ENCODE results near the gene TRAPPC10. TPM values are rescaled to one million over a fixed set of nuclear protein-coding genes. Genes with fewer than 3 reads are reported as not detected.
"Not testable (repeated sequence)": the region's sequence is repeated elsewhere in the genome, so short reads cannot be mapped to it uniquely, and the experiment has no call there.

Gene TRAPPC10
- polyA plus RNA-seq, 1 of the 3 experiments (the other 2 are of a cell fraction), result 17.5 TPM

GRCh38 chr21:44127827-44128226 lies 115.7 kb downstream of the TRAPPC10 start:
- CTCF ChIA-PET, result not testable (repeated sequence)

GRCh38 chr21:44133715-44134057 lies 121.6 kb downstream of the TRAPPC10 start:
- H3K79me2 ChIP-seq (ENCODE audit: insufficient read depth); POLR2A ChIA-PET; DNase-seq: not testable (repeated sequence)

More at GRCh38 chr21:44127827-44128226, 115.7 kb downstream of the TRAPPC10 start:
- H3K9ac ChIP-seq; POLR2A ChIA-PET; H3K79me2 ChIP-seq (ENCODE audit: insufficient read depth); H3K27me3 ChIP-seq (ENCODE audit: insufficient read depth); H3K9me2 ChIP-seq; H2AFZ ChIP-seq (ENCODE audit: low read depth); H3K9me3 ChIP-seq; DNase-seq; H4K20me1 ChIP-seq (ENCODE audit: insufficient read depth); H3K4me3 ChIP-seq (ENCODE audit: low read depth in 2 of 2, low read length in 1 of 2); H3K4me2 ChIP-seq; H3K27ac ChIP-seq (ENCODE audit: low read depth in 2 of 2, low read length in 1 of 2); H3F3A ChIP-seq (replicated peaks; ENCODE audit: insufficient read depth); H3K4me1 ChIP-seq (ENCODE audit: control insufficient read depth in 1 of 2, insufficient read depth in 2 of 2, low read depth in 1 of 2, low read length in 1 of 2); H3K36me3 ChIP-seq (replicated peaks in 1 of 2; ENCODE audit: control insufficient read depth in 1 of 2, insufficient read depth in 2 of 2, low read length in 1 of 2): not testable (repeated sequence)
- WGBS (ENCODE audit: low lambda C conversion rate), result no CpG with 5 or more reads among the region's 19 CpGs

GRCh38 chr21:44134732-44135131 lies 122.6 kb downstream of the TRAPPC10 start:
- H3K4me2 ChIP-seq; H3K27me3 ChIP-seq (ENCODE audit: insufficient read depth); H3K36me3 ChIP-seq (replicated peaks in 1 of 2; ENCODE audit: control insufficient read depth in 1 of 2, insufficient read depth in 2 of 2, low read length in 1 of 2); H3K9me2 ChIP-seq; H2AFZ ChIP-seq (ENCODE audit: low read depth); DNase-seq; H3K27ac ChIP-seq (ENCODE audit: low read depth in 2 of 2, low read length in 1 of 2); POLR2A ChIA-PET; H3K79me2 ChIP-seq (ENCODE audit: insufficient read depth); H3K4me1 ChIP-seq (ENCODE audit: control insufficient read depth in 1 of 2, insufficient read depth in 2 of 2, low read depth in 1 of 2, low read length in 1 of 2); H3K9ac ChIP-seq; H3F3A ChIP-seq (replicated peaks; ENCODE audit: insufficient read depth); H4K20me1 ChIP-seq (ENCODE audit: insufficient read depth); H3K9me3 ChIP-seq; CTCF ChIA-PET; H3K4me3 ChIP-seq (ENCODE audit: low read depth in 2 of 2, low read length in 1 of 2): not testable (repeated sequence)
- no CpG with 5 or more reads among the region's 8 CpGs for WGBS (ENCODE audit: low lambda C conversion rate)

More at GRCh38 chr21:44133715-44134057, 121.6 kb downstream of the TRAPPC10 start:
- H3K36me3 ChIP-seq (replicated peaks in 1 of 2; ENCODE audit: control insufficient read depth in 1 of 2, insufficient read depth in 2 of 2, low read length in 1 of 2); CTCF ChIA-PET; H3K9ac ChIP-seq; H4K20me1 ChIP-seq (ENCODE audit: insufficient read depth); H3K27ac ChIP-seq (ENCODE audit: low read depth in 2 of 2, low read length in 1 of 2); H3K27me3 ChIP-seq (ENCODE audit: insufficient read depth); H3K4me3 ChIP-seq (ENCODE audit: low read depth in 2 of 2, low read length in 1 of 2); H3K4me2 ChIP-seq; H3F3A ChIP-seq (replicated peaks; ENCODE audit: insufficient read depth); H2AFZ ChIP-seq (ENCODE audit: low read depth); H3K4me1 ChIP-seq (ENCODE audit: control insufficient read depth in 1 of 2, insufficient read depth in 2 of 2, low read depth in 1 of 2, low read length in 1 of 2); H3K9me3 ChIP-seq; H3K9me2 ChIP-seq: not testable (repeated sequence)
- WGBS (ENCODE audit: low lambda C conversion rate), result no CpG with 5 or more reads among the region's 35 CpGs

GRCh38 chr21:44138039-44138438 lies 125.9 kb downstream of the TRAPPC10 start:
- H3K27ac ChIP-seq (ENCODE audit: low read depth in 2 of 2, low read length in 1 of 2); H4K20me1 ChIP-seq (ENCODE audit: insufficient read depth); CTCF ChIA-PET; H2AFZ ChIP-seq (ENCODE audit: low read depth); H3K27me3 ChIP-seq (ENCODE audit: insufficient read depth); H3F3A ChIP-seq (replicated peaks; ENCODE audit: insufficient read depth); H3K36me3 ChIP-seq (replicated peaks in 1 of 2; ENCODE audit: control insufficient read depth in 1 of 2, insufficient read depth in 2 of 2, low read length in 1 of 2); H3K4me1 ChIP-seq (ENCODE audit: control insufficient read depth in 1 of 2, insufficient read depth in 2 of 2, low read depth in 1 of 2, low read length in 1 of 2); H3K79me2 ChIP-seq (ENCODE audit: insufficient read depth); H3K4me2 ChIP-seq; H3K9ac ChIP-seq; H3K9me3 ChIP-seq; H3K4me3 ChIP-seq (ENCODE audit: low read depth in 2 of 2, low read length in 1 of 2); H3K9me2 ChIP-seq; POLR2A ChIA-PET; DNase-seq: not testable (repeated sequence)
- no CpG with 5 or more reads among the region's 15 CpGs for WGBS (ENCODE audit: low lambda C conversion rate)

- H3K27me3 ChIP-seq (ENCODE audit: insufficient read depth); H3K4me1 ChIP-seq (ENCODE audit: control insufficient read depth in 1 of 2, insufficient read depth in 2 of 2, low read depth in 1 of 2, low read length in 1 of 2); H3K79me2 ChIP-seq (ENCODE audit: insufficient read depth); H3K9ac ChIP-seq; H3K36me3 ChIP-seq (replicated peaks in 1 of 2; ENCODE audit: control insufficient read depth in 1 of 2, insufficient read depth in 2 of 2, low read length in 1 of 2); H3F3A ChIP-seq (replicated peaks; ENCODE audit: insufficient read depth); CTCF ChIA-PET; POLR2A ChIA-PET; H3K4me3 ChIP-seq (ENCODE audit: low read depth in 2 of 2, low read length in 1 of 2); DNase-seq; H3K27ac ChIP-seq (ENCODE audit: low read depth in 2 of 2, low read length in 1 of 2); H3K9me3 ChIP-seq; H3K9me2 ChIP-seq; H4K20me1 ChIP-seq (ENCODE audit: insufficient read depth); H3K4me2 ChIP-seq; H2AFZ ChIP-seq (ENCODE audit: low read depth): not testable (repeated sequence)
- no CpG with 5 or more reads among the region's 30 CpGs for WGBS (ENCODE audit: low lambda C conversion rate)
These were observed 127.9 kb downstream of the TRAPPC10 start for GRCh38 chr21:44139787-44140551.

- H3K27ac ChIP-seq (ENCODE audit: low read depth in 2 of 2, low read length in 1 of 2); DNase-seq; H3K4me1 ChIP-seq (ENCODE audit: control insufficient read depth in 1 of 2, insufficient read depth in 2 of 2, low read depth in 1 of 2, low read length in 1 of 2); H3K9me2 ChIP-seq; POLR2A ChIA-PET; H3K9me3 ChIP-seq; H3K4me2 ChIP-seq; CTCF ChIA-PET; H3F3A ChIP-seq (replicated peaks; ENCODE audit: insufficient read depth); H3K36me3 ChIP-seq (replicated peaks in 1 of 2; ENCODE audit: control insufficient read depth in 1 of 2, insufficient read depth in 2 of 2, low read length in 1 of 2); H3K9ac ChIP-seq; H3K79me2 ChIP-seq (ENCODE audit: insufficient read depth); H4K20me1 ChIP-seq (ENCODE audit: insufficient read depth); H2AFZ ChIP-seq (ENCODE audit: low read depth); H3K4me3 ChIP-seq (ENCODE audit: low read depth in 2 of 2, low read length in 1 of 2); H3K27me3 ChIP-seq (ENCODE audit: insufficient read depth): not testable (repeated sequence)
- no CpG with 5 or more reads among the region's 18 CpGs for WGBS (ENCODE audit: low lambda C conversion rate)
These were observed 128.4 kb downstream of the TRAPPC10 start for GRCh38 chr21:44140552-44140932.
